Activated CD8-positive, alpha-beta T cell treated with anti-CD3 and anti-CD28 coated beads for 36 hours (primary cell): ENCODE results near the gene EFNA5. TPM values are rescaled to one million over a fixed set of nuclear protein-coding genes. Genes with fewer than 3 reads are reported as not detected.

Source experiments
- ATAC-seq: fragments of 200-7000 bp; cut with Tn5 transposase; one replicate; pipeline ENCODE4 v1.10.0; 2021; ENCODE audit warnings: mild to moderate bottlenecking, moderate library complexity
- CTCF ChIA-PET: fragments of 350-600 bp; sonication (Branson Sonifier 250); formaldehyde crosslinking; loops from one replicate; lab custom pipeline; 2021; ENCODE audit warnings: antibody characterized with exemption; lab: Charles Lee
- POLR2A ChIA-PET: fragments of 350-600 bp; sonication (Branson Sonifier 250); formaldehyde crosslinking; loops from one replicate; lab custom pipeline; 2021; ENCODE audit warnings: antibody characterized with exemption; lab: Charles Lee
- DNase-seq: peaks from one replicate; pipeline ENCODE4 v3.0.0-alpha.2; 2020
- H3K27ac Mint-ChIP-seq: one replicate; pipeline ENCODE4 v1.8.0; 2021; ENCODE audit warnings: mild to moderate bottlenecking, mixed read lengths
- H3K27me3 Mint-ChIP-seq: one replicate; pipeline ENCODE4 v1.8.0; 2021; ENCODE audit warnings: mixed read lengths
- H3K36me3 Mint-ChIP-seq: one replicate; pipeline ENCODE4 v1.8.0; 2021; ENCODE audit warnings: low read depth, mixed read lengths
- H3K4me1 Mint-ChIP-seq: one replicate; pipeline ENCODE4 v1.8.0; 2021; ENCODE audit warnings: low read depth, mixed read lengths
- H3K4me3 Mint-ChIP-seq: one replicate; pipeline ENCODE4 v1.8.0; 2021; ENCODE audit warnings: mild to moderate bottlenecking, moderate library complexity, mixed read lengths
- H3K9me3 Mint-ChIP-seq: one replicate; pipeline ENCODE4 v1.8.0; 2021; ENCODE audit warnings: mixed read lengths
- CTCF ChIP-seq: fragments of 200-600 bp; IDR thresholded peaks from one replicate; pipeline ENCODE4 v1.8.0; 2022; ENCODE audit warnings: antibody characterized with exemption, mild to moderate bottlenecking
- intact Hi-C: fragments of 100-400 bp; cut with micrococcal nuclease; formaldehyde crosslinking; loops from one replicate; pipeline ENCODE4 v1.10.0; 2022
- total RNA-seq, 2 experiments: library from RNA; stranded (reverse); gene quantifications; one replicate each; pipeline ENCODE4 v1.2.3, GENCODE V29; 2021

The EFNA5 gene
- total RNA-seq, 2 experiments from 2014 or later, result not detected

- intact Hi-C loops, result no loop called here
- Mint-ChIP-seq H3K27ac (no peak overlapping the region), H3K4me3 (no peak overlapping the region), H3K9me3 (no peaks in the 10 kb centered on the region), H3K4me1 (no peaks in the 10 kb centered on the region), H3K27me3 (peaks cover 16% of the 10 kb centered on the region), H3K36me3 (no peaks in the 10 kb centered on the region)
- no peak for DNase-seq
- TF ChIP-seq CTCF, result no peak
- no peak for ATAC-seq
- ChIA-PET CTCF (interaction anchor here (0.9 to 1.7 kb wide), 2 partner anchors 10 to 15 kb away, joined by 3 to 6 read pairs; no protein-coding TSS in a partner anchor), POLR2A (no interaction called here)
Measured at GRCh38 chr5:107582625-107583024, 88.1 kb downstream of the EFNA5 start.

- Mint-ChIP-seq H3K4me1 (no peaks in the 10 kb centered on the region), H3K9me3 (no peaks in the 10 kb centered on the region), H3K27ac (no peak overlapping the region), H3K27me3 (peaks cover 16% of the 10 kb centered on the region), H3K36me3 (no peaks in the 10 kb centered on the region), H3K4me3 (no peak overlapping the region)
- intact Hi-C loops, result no loop called here
- POLR2A ChIA-PET, result no interaction called here
- TF ChIP-seq CTCF, result no peak
- DNase-seq (no peak), ATAC-seq (no peak)
- CTCF ChIA-PET, result interaction anchor here (2.1 kb wide), 1 partner anchor 9 kb away, joined by 11 read pairs; no protein-coding TSS in a partner anchor
Measured at GRCh38 chr5:107580889-107581820, 89.6 kb downstream of the EFNA5 start.

- H3K9me3 Mint-ChIP-seq, result no peaks in the 10 kb centered on the region
- intact Hi-C loops, result no loop called here
- H3K4me1 Mint-ChIP-seq, result no peaks in the 10 kb centered on the region
- ATAC-seq (no peak), DNase-seq (no peak)
- CTCF ChIA-PET, result interaction anchor here (0.9 kb wide), 1 partner anchor 270 kb away, joined by 3 read pairs; no protein-coding TSS in a partner anchor
- no peak overlapping the region for H3K27ac Mint-ChIP-seq
- no peaks in the 10 kb centered on the region for H3K36me3 Mint-ChIP-seq
- no peak overlapping the region for H3K4me3 Mint-ChIP-seq
- peaks cover 12% of the 10 kb centered on the region for H3K27me3 Mint-ChIP-seq
- TF ChIP-seq CTCF, result no peak
- POLR2A ChIA-PET, result no interaction called here
Measured at GRCh38 chr5:107578051-107578635, 92.6 kb downstream of the EFNA5 start.

GRCh38 chr5:107577394-107577950 is 93.3 kb downstream of the EFNA5 start:
- Mint-ChIP-seq H3K4me1 (no peaks in the 10 kb centered on the region), H3K27ac (no peak overlapping the region), H3K27me3 (peaks cover 18% of the 10 kb centered on the region), H3K9me3 (no peaks in the 10 kb centered on the region), H3K36me3 (no peaks in the 10 kb centered on the region), H3K4me3 (no peak overlapping the region)
- POLR2A ChIA-PET, result no interaction called here
- ATAC-seq (no peak), DNase-seq (no peak)
- CTCF ChIA-PET, result interaction anchor here (0.9 kb wide), 1 partner anchor 270 kb away, joined by 3 read pairs; no protein-coding TSS in a partner anchor
- intact Hi-C loops, result no loop called here
- no peak for TF ChIP-seq CTCF
